T-helper 22 cell (primary cell): ENCODE measurements around the gene SNRPB2.

ENCODE experiments used
- DNase-seq: peaks from one replicate; pipeline ENCODE4 v3.0.0-alpha.2; 2020; ENCODE audit warnings: low read depth

The SNRPB2 gene

DNA sequence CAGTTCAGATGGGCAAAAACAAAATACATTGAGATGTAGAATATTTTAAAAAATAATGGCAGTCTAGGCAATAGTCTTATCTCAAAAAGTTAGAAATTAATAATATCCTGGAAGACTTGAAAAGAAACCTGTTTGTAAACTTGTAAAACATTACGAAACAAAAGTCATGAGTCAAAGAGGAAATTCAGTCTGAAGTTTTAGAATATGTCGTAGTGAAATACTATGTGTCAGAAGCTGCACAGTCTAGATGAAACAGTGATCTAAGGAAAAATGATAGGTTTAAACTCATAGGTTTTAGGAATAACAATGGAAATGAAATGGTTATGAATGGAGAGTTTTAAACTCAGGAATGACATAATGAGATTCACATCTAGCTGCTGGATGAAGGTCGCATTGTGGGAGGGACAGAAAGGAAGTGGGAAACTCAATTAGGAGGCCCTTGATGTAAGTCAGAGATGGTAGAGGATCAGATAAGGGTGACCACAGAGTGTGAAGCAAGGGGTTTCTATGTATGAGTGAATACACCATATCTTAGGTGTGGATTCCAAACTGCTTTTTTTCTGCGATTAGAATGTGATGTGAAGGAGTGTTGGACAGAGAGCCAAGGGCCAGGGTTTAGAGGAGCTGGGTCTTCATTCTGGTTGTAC lies 2.8 kb downstream of the SNRPB2 start:
- DNase-seq, result peak; percentile 17

DNA sequence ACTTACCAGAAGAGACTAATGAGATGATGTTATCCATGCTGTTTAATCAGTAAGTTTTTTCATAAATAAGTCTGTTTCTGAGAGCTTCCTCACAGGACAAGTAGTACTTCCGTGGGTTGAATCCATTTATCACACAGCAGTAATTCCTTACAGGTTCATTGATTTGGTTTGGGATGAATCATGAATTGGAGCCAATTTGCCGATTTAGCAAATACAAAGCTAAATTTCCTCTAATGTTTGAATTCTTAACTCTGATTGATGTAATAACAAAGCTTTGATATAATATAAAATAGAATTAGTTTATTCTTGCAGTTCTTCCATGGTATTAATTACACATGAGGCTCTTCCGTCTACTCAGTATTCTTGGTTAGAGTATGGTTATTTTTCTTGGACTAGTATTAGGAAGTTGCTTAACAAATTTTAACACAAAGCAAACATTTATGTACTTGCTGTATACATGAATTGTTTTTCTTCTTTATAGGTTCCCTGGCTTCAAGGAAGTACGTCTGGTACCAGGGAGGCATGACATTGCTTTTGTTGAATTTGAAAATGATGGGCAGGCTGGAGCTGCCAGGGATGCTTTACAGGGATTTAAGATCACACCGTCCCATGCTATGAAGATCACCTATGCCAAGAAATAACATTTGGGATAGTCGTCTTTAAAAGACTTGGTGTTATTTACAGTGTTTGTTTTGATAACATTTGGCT lies 10.7 kb downstream of the SNRPB2 start:
- no peak for DNase-seq

DNA sequence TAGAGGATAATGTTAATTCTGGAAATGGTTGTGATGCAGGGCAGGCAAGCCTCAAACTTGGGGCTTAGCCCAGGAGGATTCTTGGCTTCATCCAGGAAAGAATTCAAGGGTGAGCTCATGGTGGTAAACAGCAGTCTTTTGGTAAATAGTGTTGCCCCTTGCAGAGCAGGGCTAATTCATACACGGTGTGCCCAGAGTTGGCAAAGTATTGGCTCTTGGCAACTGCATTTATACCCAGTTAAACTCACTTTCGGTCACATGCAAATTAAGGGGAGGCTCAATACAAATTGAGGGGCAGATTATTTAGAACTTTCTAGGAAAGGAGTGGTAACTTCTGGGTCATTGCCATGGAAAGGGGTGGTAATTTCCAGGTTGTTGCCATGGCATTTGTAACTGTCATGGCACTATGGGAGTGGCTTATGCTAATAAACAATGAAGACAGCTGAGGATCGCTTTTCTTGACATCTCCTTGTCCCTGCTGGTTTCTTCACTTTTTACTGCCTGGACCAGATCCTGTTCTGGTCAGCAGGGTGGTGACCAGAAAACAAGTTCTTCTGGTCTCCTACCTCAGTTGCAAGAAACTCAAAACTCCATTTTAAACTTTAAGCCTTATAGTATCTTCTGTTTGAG lies 14.5 kb downstream of the SNRPB2 start:
- no peak for DNase-seq

DNA sequence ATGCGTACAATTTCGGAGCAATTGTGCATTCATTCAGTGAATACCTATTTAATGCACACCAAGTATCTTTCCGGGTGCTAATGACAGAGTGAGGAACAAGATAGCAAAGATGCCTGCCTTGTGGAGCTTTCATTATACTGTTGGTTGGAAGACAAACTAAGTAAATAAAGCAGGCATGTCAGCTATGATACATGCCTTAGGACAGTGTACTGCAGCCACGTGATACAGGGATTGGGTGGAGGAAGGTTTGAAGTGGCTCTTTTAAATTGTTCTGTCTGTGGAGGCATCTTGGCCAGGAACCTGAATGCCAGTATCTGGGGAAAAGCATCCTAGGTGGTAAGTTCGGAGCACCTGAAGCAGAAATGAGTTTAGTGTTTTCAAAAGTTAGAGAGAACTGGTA lies 15.4 kb downstream of the SNRPB2 start:
- DNase-seq, result no peak

DNA sequence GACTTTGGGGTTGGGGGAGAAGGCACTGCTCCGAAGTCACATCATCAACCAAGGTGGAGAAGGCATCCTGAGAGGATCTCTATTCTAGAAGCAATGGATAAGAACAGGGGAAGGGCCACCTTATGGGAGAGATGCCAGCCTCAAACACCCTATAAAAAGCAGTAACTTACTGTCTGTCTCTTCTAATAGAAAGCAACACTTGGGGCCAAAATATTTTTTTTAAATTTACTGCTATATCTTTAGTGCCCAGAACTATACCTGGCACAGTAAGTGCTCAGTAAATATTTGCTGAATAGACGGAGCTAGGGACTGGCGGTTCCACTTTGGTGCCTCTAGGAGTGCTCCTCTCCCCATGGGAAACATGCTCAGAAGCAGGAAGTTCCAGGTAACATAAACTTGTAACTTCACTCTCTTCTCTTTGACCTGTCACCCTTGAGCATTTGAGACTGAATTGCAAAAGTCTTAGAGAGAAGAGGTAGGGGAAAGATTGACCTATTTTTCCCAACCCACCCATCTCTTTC lies 17.5 kb downstream of the SNRPB2 start:
- DNase-seq, result no peak

DNA sequence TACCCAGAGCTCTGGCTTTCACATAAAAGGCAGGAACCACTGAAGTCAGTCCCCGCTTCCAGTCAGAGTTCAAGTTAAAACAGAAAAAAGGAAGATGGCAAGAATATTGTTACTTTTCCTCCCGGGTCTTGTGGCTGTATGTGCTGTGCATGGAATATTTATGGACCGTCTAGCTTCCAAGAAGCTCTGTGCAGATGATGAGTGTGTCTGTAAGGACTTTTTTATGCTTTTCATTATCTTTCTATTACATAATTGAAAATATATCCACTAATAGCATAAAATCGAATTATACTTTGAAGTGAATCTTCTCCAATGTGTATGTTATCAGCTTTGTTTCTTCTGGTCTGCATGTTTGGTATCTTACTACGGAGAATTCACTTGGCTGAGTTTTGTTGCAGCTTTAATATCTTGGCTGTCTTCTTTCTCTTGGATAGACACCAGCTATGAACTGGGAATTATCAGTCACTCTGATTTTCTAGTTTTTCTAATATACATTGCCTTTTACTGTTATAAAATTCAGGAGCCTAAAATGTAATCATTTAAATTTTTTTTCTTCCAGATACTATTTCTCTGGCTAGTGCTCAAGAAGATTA lies 18.6 kb downstream of the SNRPB2 start, which contains the start of gene OTOR:
TSS of gene OTOR (plus strand) at position 51 of the 593 bp plus-strand sequence. CDS start at position 95, 44 bp downstream.
- DNase-seq, result no peak

DNA sequence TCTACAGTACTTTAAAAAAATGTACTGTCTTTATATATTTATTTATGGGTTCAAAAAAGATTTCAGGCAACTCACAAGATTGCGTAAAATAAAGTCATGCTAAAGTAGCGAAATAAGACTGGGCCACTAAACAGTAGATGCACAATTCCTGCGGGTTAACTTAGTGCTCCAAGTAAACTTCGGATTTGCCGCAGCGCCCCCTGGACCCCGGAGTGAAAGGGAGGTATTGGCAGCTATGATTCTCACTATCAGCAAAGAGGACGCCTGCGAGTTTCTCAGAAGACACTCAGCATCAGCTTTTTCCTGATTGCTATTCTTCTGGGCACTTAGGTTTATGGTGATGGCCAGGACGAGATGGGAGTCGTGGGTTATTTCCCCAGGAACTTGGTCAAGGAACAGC lies 19.7 kb downstream of the SNRPB2 start:
- no peak for DNase-seq

DNA sequence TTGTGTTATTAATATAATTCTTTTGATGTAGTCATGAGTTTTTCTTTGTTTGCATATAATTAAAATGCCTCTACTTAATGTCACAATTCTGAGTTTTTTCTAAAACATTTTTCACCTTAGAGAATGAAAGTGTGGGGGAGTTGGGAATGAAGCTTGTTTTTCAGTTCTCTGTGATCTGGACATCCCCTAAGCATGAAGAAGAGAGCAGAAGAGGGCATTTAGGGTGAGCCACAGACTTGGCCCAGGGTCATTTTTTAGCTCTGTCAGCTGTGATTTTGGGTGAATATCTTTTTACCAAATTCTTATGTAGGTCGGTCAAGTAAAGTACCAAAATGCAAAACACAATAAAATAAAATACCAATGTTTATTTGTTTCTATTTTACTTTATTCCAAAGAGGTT lies 22.3 kb downstream of the SNRPB2 start:
- DNase-seq, result no peak

DNA sequence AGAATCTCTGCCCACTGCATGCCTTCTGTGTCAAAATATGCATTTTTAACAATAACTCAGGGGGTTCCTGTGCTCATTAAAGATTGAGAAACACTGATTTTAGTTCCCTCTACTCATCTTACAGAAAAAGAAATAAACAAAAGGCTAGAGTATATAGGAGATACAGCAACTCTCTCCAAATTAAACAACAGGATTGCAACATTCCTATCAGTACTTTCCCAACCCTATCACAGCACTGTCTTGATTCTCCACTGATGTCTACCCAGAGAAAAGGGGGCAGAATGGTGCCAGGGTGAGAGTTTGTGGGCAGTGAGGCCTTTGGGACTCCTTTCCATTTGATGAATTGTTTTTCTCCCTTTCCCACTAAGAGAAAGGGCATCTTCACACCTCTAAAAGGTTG lies 23.1 kb downstream of the SNRPB2 start:
- DNase-seq, result no peak

DNA sequence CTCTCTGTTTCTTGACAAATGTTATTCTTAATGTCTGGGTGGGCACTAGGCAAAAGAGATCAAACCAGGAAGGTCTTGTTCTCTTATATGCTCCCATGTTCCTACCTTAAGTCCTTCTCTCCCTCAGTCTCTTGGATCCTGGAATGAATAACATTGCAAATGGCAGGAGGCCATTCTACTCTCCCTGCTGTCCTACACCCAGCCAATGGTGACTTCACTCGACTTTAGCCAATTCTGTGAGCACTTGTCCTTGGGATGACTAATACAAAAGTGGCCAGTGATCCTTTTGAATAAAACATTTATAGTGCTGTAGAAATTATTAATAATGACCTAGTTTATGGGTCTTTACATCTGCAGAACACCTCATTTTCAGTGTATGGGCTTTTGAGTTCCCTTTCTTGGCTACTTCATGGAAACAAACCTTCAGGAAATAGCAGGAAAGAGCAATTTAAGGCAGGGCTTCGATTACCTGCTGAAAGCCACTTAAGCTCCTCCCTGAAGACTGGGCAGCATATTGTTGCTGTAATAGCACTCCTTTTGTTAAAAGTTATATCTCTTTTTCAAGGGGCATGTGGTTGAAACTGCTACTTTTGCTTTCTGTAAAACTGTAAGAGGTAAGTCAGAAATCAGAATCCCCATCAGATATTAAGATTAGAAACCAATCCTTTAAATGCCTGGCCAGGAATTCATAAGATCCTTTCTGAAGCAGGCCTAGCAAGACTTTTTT lies 28.8 kb downstream of the SNRPB2 start:
- no peak for DNase-seq

DNA sequence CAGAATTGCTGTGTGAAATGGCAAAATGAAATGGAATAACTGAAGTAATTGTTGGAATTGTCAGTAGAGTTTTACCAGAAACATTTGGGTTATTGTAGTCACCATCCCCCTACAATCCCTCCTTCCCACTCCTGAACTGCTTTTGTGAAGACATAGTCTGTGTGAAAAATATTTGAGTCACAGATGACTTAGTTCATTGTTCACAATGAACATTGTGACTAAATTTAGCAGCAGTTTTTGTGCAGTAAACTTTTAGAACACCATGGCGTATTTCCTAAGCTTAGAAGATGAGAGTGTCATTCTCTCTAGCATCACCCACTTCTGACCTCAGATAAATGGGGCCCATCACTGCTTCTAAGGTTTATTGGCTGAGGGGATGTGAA lies 29.3 kb downstream of the SNRPB2 start:
- DNase-seq, result no peak

DNA sequence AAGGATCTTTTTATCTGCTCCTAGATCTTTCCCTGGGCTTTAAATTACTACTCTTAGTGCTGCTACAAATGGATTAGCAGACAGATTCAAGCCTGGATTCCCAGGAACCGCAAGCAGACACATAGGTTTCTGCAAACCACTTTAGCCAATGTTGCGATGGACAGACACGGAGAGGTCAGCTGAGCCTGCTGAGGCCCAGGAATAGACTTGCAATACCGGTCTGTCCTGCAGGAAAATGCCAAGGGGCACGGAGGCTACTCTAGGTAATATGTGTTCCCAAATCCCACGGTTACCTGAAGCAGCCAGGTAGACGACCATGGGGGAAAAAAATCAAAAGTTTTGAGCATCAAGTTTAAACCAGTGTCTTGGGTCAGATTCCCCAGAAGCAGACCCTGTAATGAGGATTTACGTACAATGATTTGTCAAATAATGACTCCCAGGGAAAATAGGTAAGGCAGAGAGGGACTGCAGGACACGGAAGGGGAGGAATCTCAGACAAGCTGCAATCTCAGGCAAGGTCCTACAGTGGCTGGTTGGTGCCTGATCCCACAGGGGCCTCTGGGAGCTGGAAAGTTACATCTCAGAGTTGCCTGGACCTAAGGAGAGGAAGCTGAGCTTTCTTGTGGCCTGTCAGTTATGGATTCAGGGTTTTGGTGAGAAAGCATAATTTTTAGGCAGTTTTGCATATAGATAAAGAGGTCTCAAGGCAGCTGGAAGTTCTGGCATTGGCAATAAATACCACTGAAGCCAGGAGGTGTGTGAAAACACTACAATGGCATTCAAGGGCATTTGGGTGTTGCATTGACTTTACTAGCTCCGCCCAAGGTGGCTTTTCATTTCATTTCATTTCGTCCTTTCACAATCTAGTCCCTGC lies 30.8 kb downstream of the SNRPB2 start:
- no peak for DNase-seq

DNA sequence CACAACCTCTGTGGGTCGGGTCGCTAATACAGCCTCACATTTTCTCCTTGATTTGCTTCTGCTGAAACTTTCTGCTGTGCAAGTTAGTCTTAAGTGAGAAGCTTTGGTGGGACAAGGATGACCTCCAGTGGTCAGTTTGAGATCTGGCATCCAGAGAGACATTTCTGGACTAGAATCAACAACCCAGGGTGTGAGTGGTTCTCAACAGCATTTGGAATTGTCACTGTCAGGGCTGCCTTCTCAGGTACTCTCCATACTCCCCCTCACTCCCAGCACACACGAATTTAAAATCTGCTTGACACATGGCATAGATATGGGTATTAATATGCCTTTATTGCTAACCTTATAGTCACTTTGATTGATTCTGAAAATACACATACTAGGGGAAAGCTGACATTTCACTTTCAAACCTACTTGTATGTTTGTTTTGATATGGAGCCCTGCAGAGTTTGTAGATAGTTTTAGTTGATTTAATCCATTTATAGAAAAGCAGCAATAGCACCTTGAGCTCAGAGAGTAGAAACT lies 31.5 kb downstream of the SNRPB2 start:
- DNase-seq, result no peak

DNA sequence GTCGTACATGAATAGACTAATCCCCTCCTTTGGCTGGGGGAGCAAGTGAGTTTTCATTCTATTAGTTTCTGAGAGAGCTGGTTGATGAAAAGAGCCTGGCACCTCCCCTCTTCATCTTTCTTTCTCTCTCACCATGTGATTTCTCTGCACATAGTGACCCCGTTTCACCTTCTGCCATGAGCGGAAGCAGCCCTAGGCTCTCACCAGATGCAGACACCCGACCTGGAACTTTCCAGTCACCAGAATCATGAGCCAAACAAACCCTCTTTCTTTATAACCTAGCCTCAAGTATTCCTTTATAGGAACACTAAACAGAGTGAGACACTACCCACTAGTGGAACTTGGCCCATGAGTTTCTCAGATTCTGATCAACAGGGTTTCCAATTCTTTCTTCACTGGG lies 34.7 kb downstream of the SNRPB2 start:
- DNase-seq, result no peak

DNA sequence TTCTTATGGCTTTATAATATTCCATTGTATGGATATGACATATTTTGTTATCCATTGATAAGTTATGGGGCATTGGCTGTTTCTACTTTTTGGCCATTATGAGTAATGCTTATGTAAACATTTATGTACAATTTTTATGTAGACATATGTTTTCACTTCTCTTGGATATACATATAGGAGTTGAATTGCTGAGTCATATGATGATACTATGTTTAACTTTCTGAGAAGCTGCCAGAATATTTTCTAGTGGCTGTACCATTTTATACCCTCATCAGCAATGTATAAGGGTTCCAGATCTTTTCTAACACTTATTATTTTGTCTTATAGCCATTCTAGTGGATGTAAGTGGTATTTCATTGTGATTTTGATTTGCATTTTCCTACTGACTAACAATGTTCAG lies 41.4 kb downstream of the SNRPB2 start:
- no peak for DNase-seq

DNA sequence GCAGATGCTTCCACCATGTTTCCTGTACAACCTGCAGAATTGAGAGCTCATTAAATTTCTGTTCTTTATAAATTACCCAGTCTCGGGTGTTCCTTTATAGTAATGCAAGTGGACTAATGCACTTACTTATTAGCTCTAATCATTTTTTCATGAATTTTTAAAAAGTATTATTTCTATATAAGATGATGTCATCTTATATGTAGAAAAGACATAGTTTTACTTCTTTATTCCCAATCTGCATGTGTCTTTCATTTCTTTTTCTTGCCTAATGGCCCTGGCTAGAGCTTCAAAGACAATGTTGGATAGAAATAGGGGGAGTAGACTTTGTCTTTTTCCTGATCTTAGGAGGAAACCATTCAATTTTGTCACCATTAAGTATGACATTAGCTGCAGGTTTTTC lies 46.1 kb downstream of the SNRPB2 start:
- DNase-seq, result no peak

DNA sequence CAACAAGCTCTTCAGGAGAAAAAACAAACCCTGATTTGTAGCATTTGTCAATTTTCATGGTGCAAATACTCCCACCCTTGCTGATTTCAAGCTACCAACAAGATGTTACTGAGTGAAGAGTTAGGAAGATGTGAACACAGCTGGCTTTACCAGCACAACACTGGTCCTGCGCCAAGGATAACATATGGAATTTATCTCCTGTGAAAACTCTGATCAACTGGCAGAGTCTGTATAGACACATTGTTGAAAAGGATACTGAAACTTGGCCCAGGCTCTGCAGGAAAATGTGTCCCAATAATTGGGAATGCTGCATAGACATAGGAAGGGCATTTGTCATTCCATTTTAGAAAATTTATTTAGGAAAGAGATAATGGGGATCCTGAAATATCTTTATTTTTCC lies 47.3 kb downstream of the SNRPB2 start:
- DNase-seq, result no peak

DNA sequence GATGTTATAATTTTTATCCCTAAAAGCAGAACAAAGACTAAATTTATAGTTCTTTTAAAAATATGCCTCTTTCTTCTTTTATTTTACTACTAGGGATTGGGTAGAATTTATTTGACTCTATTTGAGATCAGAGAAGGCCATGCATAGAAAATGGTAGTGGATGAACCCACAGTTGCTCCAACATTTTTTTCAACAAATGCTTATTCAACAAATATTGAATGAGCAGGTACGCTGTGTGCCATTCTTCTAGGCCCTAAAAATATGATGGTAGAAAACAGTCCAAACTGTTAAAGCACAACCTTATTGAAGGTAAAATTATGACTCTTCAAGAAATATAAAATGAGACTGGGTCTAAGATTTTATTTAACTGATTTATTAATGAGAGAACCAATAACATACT lies 48.3 kb downstream of the SNRPB2 start:
- DNase-seq, result no peak

DNA sequence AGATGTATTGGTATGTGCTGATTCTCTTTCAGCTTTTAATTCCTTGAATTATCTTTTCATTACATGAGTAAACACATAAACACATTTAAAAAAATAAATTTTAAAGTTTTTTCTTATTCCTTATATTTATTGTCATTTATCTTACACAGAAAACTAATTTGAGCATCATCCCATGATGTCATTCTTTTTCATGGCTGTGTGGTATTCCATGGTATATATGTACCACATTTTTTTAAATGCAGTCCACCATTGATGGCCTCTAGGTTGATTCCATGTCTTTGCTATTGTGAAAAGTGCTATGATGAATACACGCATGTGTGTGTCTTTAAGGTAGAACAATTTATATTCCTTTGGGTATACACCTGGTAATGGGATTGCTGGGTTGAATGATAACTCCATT lies 51.7 kb downstream of the SNRPB2 start:
- DNase-seq, result no peak

DNA sequence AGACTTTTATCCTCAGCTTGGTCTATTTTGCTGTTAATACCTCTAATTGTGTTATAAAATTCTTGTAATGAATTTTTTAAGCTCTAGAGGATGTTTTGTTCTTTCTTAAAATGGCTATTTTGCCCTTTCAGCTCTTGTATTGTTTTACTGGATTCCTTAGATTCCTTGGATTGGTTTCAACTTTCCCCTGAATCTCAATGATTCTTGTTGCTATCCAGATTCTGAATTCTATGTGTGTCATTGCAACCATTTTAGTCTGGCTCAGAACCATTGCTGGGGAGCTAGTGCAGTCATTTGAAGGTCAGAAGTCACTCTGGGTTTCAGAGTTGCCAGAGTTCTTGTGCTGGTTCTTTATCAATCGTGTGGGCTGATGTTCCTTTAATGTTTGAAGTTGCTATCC lies 55.4 kb downstream of the SNRPB2 start:
- DNase-seq, result no peak
